Ecto neural progenitor cell (in vitro differentiated cells): Measurements from ENCODE around the gene TEDDM1.
"Not testable (repeated sequence)": the region's sequence is repeated elsewhere in the genome, so short reads cannot be mapped to it uniquely, and the experiment has no call there.

Experiments used
- DNase-seq: peaks from one replicate; pipeline ENCODE4 v3.0.0-alpha.2; 2018; ENCODE audit warnings: low spot score

Gene TEDDM1, protein sequence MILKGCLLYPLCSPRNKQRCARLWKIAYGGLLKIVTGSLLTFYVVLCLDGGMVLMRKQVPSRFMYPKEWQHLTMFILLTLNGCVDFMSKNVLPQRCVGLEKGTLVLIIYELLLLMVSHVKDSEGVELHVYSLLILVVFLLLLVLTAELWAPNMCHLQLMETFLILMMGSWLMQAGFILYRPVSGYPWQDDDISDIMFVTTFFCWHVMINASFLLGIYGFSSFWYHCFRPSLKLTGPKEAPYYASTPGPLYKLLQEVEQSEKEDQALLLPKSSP

DNA sequence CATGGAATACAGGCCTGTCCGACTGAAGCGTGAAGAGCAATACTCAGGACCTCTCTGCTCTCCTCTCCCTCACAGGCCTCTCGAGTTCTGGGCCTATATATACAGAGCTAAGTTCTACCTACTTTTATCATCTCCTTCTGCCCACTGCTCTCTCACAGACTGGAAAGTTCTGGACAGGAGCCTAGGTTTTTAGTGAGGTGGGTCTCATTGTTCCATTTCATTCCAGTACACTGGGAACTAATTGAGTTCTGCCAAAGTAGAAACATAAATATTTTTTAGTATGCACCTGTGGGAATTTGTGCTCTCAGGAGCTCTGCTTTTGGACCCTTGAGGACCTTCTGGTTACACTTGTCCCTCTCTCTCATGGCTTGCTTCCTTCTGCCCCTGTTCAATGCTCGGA is at the start of gene TEDDM1:
Gene TEDDM1 (minus strand): TSS at position 101 of the 400 bp plus-strand sequence. CDS start 182 bp downstream, outside the sequence.
- no peak for DNase-seq

- no peak for DNase-seq
These were observed 49.6 kb upstream of the TEDDM1 start, which contains the start of gene RGSL1 for GRCh38 chr1:182450087-182450486. Gene RGSL1, plus strand, starts transcription at chr1:182450146. Its CDS starts 20 bp downstream, at chr1:182450166.

GRCh38 chr1:182447660-182448059 is 47.2 kb upstream of the TEDDM1 start:
- DNase-seq: no peak

DNA sequence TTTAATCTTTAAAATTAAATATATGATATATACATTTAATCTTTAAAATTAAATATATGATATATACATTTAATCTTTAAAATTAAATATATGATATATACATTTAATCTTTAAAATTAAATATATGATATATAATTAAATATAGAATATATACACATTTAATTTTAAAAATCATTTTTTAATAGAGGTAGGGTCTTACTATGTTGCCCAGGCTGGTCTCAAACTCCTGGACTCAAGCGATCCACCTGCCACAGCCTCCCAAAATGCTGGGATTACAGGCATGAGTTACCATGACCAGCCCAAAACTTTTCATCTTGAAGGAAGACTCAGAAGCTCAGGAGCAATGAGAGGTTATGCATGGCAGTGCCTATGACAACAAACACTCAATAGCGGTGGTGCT is 46.7 kb upstream of the TEDDM1 start:
- not testable (repeated sequence) for DNase-seq

DNA sequence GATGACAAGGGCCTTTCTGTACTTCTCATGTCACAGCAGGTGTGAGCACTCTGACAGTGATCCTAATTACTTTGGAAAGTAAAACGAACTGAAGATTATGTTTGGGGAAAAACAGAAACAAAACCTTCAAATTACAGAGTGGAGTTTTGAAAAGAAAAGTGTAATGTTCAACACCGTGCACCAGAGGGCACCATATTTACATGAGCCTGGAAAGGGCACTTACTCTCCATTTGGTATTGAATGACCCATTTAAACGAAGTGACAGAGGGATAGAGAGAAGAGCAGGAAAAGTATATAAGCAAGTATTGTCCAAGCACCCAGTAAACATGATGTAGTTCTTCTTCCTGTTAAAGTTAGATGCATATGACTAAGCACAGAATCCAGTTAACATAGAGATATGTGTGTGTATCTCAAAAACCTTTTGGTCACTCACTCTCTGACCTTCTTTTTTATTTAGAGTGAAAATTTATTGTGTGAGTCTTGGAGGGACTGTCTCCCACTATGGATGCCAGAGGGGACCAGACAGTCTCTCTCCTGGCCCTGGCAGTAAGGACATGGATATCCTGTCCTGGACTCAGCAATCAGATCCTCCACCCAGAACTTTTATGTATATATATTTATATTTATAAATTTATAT is 45.7 kb upstream of the TEDDM1 start:
- DNase-seq: no peak

GRCh38 chr1:182444497-182444896 is 44.0 kb upstream of the TEDDM1 start:
- no peak for DNase-seq

DNA sequence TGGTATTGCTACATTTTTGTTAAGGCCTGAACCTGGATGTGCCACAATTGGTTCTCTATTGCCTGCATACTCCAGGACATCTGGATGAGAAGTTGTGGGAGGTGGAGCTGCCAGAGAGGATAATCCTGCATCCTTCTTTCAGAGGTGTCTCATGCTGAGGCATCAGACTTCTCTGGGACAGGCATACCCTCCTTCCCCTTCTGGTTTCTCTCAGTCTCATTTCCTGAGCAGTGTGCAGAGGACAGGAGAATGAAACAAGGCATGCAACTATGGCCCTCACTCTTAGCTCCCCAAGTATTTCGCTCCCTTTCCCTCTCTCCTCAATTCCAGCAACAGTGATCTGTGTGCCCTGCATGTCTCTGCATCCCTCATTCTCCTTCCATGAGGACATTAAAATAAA is 41.9 kb upstream of the TEDDM1 start:
- DNase-seq: no peak

DNA sequence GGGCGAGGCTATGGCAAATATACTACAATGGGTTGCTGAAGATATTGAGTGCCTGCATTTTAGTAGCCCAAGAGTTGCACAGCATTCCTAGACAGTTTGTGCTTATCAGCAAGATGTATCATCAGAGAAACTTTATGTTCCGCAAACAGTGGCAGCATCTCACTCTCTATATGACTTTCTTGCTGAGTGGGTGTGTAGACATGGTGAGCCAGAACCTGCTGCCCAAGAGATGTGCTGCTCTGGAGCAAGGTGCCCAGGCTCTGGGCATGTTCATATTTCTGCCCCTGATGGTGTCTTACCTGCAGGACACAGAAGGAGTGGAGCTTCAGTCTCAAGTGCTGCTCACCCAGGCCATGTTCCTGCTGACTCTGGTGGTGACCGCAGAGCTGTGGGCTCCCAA is 41.3 kb upstream of the TEDDM1 start:
- DNase-seq: no peak

GRCh38 chr1:182438326-182438725 is 37.9 kb upstream of the TEDDM1 start:
- DNase-seq: no peak

- no peak for DNase-seq
These were observed 33.1 kb upstream of the TEDDM1 start for GRCh38 chr1:182433580-182433979.

- no peak for DNase-seq
These were observed 30.8 kb upstream of the TEDDM1 start for GRCh38 chr1:182431278-182431677.

DNA sequence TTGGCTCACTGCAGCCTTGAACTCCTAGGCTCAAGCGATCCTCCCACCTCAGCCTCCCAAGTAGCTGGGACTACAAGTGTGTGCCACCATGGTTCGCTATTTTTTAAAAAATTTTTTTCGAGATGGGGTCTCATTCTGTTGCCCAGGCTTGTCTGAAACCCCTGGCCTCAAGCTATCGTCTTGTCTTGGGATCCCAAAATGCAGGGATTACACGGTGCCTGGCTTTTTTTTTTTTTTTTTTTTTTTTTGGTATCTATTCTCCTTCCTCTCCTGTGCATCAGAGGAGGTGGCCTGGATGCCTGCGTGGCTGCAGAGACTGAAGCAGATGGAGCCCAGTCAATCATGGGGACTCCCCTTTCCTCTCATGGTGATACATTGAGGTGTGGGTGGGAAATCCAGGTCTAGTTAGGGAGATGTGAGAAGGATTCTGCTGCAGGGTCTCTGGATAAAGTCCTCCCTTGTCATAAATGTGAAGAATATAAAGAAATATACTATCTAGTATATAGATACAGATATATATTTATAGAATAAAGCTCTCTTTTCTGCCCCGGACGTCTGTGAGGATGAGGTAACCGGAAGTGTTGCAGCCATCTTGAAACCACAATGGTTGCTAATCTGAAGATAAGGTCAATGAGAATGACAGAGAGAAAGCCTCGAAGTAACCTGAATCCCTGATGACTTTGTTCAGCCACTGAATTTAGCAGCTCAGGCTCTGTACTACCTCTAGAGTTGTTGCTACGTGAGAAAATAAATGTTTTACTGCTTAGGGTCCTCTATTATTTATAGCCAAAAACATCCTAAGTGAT is 30.0 kb upstream of the TEDDM1 start:
- DNase-seq: no peak

DNA sequence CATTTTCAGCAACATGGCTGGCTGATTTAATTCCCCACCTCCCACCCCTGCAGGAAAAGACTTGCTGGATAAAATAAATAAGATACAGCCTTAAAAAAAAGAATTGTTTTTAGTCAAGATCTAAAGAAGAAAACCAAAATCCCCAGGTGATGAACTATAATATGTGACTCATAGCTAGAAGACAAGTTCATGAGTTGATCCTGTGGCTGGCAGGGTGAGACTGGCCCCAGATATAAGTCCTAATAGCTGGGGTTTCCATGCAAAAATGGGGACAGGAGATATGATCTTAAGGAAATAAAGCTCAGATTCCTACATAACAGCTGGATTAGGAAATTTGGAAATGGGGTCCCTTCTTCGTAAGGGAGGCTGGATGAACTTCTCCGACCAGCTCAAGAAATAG is 27.6 kb upstream of the TEDDM1 start:
- DNase-seq: no peak

DNA sequence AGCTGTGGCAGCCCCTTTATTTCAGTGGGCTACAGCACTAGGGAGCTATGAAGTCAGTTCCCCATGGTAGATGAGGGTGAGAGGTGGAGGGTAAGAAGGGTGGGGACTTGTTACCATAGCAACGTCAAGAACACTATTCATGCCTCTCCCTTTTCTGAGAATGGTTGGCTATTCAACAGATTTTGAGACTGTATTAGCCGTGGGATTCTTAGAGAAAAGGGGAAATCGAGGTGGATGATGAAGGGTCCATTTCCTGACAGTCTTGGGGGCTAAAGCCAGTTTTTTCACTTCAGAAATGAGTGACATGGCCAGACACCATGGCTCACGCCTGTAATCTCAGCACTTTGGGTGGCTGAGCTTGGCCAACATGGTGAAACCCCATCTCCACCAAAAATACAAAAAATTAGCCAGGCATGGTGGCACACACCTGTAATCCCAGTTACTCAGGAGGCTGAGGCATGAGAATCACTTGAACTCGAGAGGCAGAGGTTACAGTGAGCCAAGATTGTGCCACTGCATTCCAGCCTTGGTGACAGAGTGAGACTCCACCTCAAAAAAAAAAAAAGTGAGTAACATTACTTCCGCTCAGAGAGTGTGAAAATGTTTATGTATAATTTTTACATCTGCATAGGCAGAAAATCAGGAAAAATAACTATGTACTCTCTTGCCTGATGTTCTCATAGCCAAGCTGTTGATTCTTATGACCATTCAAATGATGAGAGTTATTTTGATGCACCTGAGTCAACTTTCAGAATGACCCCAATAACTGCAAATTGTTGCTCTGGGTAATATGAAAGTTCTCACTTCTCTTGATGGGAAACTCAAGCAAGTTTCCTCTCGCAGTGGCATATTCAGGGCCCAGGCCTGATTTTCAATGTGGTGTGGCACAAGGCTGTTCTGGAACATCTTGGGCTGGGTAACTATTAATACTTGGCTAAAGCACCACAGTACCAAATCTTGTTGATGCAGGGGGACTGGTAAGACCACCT is 26.3 kb upstream of the TEDDM1 start:
- DNase-seq: no peak

GRCh38 chr1:182415789-182416188 is 15.3 kb upstream of the TEDDM1 start:
- DNase-seq: no peak

- no peak for DNase-seq
These were observed 13.5 kb upstream of the TEDDM1 start for GRCh38 chr1:182413969-182414368.

- DNase-seq: no peak
These were observed 13.0 kb upstream of the TEDDM1 start for GRCh38 chr1:182413486-182413885.

- DNase-seq: no peak
These were observed 10.3 kb upstream of the TEDDM1 start for GRCh38 chr1:182410620-182411273.

GRCh38 chr1:182410138-182410537 is 9.7 kb upstream of the TEDDM1 start:
- DNase-seq: no peak

DNA sequence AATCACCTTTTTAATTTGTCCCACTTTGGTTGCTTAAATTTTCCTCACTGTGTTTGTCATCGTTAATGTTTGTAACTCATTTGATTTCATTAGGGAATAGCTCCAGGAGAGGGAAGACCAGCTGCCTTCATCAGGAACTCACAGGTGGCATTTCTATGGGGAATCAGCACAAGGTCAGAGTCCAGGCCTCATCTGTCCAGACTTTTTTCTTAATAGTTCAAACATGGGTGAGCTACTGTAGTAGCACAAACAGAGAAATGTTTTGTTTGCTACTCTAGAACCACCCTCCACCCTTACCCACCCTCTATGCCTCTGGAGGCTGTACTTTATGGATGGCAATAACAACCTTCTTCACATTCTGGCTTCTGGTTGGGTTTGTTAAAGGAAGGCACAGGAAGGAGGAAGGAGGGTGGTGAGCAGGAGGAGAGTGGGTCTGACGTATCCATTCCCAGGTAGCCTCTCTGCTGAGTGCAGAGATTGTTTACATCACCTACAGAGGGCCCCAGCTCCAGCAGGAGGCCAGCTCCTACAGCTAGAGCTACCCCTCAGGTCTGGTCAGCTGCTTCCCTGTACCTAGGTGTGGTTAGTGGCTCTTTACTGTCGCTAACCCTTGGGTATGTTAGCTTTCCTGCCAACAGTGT is 8.1 kb upstream of the TEDDM1 start:
- no peak for DNase-seq

- no peak for DNase-seq
These were observed 7.3 kb upstream of the TEDDM1 start for GRCh38 chr1:182407724-182408123.
